Liver (tissue), 3 donors: ENCODE measurements around the gene CHI3L2.

Source experiments
- ATF3 ChIP-seq: IDR thresholded peaks from 2 replicates; pipeline ENCODE4 v1.6.1; 2016; ENCODE audit warnings: antibody characterized with exemption
- CTCF ChIP-seq: fragments of 150-350 bp; IDR thresholded peaks from 2 replicates; pipeline ENCODE4 v1.5.1; 2017; ENCODE audit warnings: improper control_type of control experiment, low read depth, low read length; ENCODE audit not compliant: missing input control
- EGR1 ChIP-seq, 2 donors: IDR thresholded peaks; 2 replicates each; pipeline ENCODE4 v1.6.1; 2016 to 2018; ENCODE audit warnings: antibody characterized with exemption in 2 of 2, low read depth in 2 of 2
- FOXA1 ChIP-seq: IDR thresholded peaks from 2 replicates; pipeline ENCODE4 v1.6.1; 2016; ENCODE audit warnings: antibody characterized with exemption
- HNF4G ChIP-seq: IDR thresholded peaks from 2 replicates; pipeline ENCODE4 v1.6.1; 2016; ENCODE audit warnings: antibody characterized with exemption
- MAX ChIP-seq: IDR thresholded peaks from 2 replicates; pipeline ENCODE4 v1.6.1; 2016; ENCODE audit warnings: antibody characterized with exemption
- NR2F2 ChIP-seq: IDR thresholded peaks from 2 replicates; pipeline ENCODE4 v1.6.1; 2016; ENCODE audit warnings: antibody characterized with exemption
- RAD21 ChIP-seq, 2 donors: IDR thresholded peaks; 2 replicates each; pipeline ENCODE4 v1.6.1; 2016; ENCODE audit warnings: antibody characterized with exemption in 2 of 2, mild to moderate bottlenecking in 2 of 2
- REST ChIP-seq: IDR thresholded peaks from 2 replicates; pipeline ENCODE4 v1.6.1; 2016; ENCODE audit warnings: antibody characterized with exemption, mild to moderate bottlenecking
- RXRA ChIP-seq, 2 donors: IDR thresholded peaks; 2 replicates each; pipeline ENCODE4 v1.6.1; 2017 to 2018; ENCODE audit warnings: antibody characterized with exemption in 2 of 2, mild to moderate bottlenecking in 1 of 2
- TAF1 ChIP-seq: conservative IDR thresholded peaks from 2 replicates; pipeline ENCODE4 v1.6.1; 2016; ENCODE audit warnings: antibody characterized with exemption, mild to moderate bottlenecking
- YY1 ChIP-seq: IDR thresholded peaks from 2 replicates; pipeline ENCODE4 v1.6.1; 2016; ENCODE audit warnings: antibody characterized with exemption, mild to moderate bottlenecking
- donor health status: healthy.
- donor health status: healthy.

- TF ChIP-seq ATF3, result no peak
- no peak for TF ChIP-seq TAF1
- TF ChIP-seq CTCF, result no peak
- TF ChIP-seq REST, result no peak
- TF ChIP-seq MAX, result no peak
- TF ChIP-seq RAD21 (IDR thresholded peaks at IDR 0.05), result no peak
- no peak for TF ChIP-seq FOXA1
- no peak for TF ChIP-seq EGR1 (IDR thresholded peaks at IDR 0.05; ENCODE audit: low read depth in 2 of 2)
- no peak for TF ChIP-seq YY1
- TF ChIP-seq HNF4G, result no peak
- TF ChIP-seq NR2F2, result no peak
- TF ChIP-seq RXRA (IDR thresholded peaks at IDR 0.05), result no peak
These were observed 8.6 kb upstream of the CHI3L2 start for GRCh38 chr1:111218701-111219556.
